NCI-H1417 treated with DMSO at 0.1 percent for 48 hours (cell line): ENCODE results near the gene PMIS2.
"Not testable (repeated sequence)": the region's sequence is repeated elsewhere in the genome, so short reads cannot be mapped to it uniquely, and the experiment has no call there.

Experiments used
- DNase-seq: peaks from one replicate; lab custom pipeline; 2025; lab: John Stamatoyannopoulos, UW

PMIS2 gene

GRCh38 chr19:35592226-35592625, 6.3 kb downstream of the PMIS2 start:
- no peak for DNase-seq

- not testable (repeated sequence) for DNase-seq
Measured at GRCh38 chr19:35595026-35595425, 9.1 kb downstream of the PMIS2 start.

GRCh38 chr19:35595928-35596327, 10.0 kb downstream of the PMIS2 start:
- no peak for DNase-seq

- no peak for DNase-seq
Measured at GRCh38 chr19:35596366-35596999, 10.5 kb downstream of the PMIS2 start.

GRCh38 chr19:35601971-35602370, 16.0 kb downstream of the PMIS2 start:
- no peak for DNase-seq

GRCh38 chr19:35604436-35604835, 18.5 kb downstream of the PMIS2 start:
- DNase-seq, result not testable (repeated sequence)

- not testable (repeated sequence) for DNase-seq
Measured at GRCh38 chr19:35607170-35607569, 21.2 kb downstream of the PMIS2 start.

- DNase-seq, result no peak
Measured at GRCh38 chr19:35607661-35608060, 21.7 kb downstream of the PMIS2 start.

- no peak for DNase-seq
Measured at GRCh38 chr19:35608251-35608650, 22.3 kb downstream of the PMIS2 start.

- DNase-seq, result no peak
Measured at GRCh38 chr19:35609851-35610353, 23.9 kb downstream of the PMIS2 start.

GRCh38 chr19:35612224-35612558, 26.2 kb downstream of the PMIS2 start:
- DNase-seq, result no peak

- DNase-seq, result peak; percentile 67
Measured at GRCh38 chr19:35612559-35613321, 26.8 kb downstream of the PMIS2 start, which contains the start of gene HAUS5. Gene HAUS5 (plus strand): TSS chr19:35612735. CDS start chr19:35612795, 60 bp downstream.

- no peak for DNase-seq
Measured at GRCh38 chr19:35613574-35613973, 27.6 kb downstream of the PMIS2 start.

GRCh38 chr19:35615036-35615435, 29.1 kb downstream of the PMIS2 start:
- DNase-seq, result no peak

- no peak for DNase-seq
Measured at GRCh38 chr19:35618857-35619256, 32.9 kb downstream of the PMIS2 start.

- no peak for DNase-seq
Measured at GRCh38 chr19:35619290-35619923, 33.4 kb downstream of the PMIS2 start.

GRCh38 chr19:35620001-35620400, 34.0 kb downstream of the PMIS2 start:
- DNase-seq, result no peak

- no peak for DNase-seq
Measured at GRCh38 chr19:35621708-35622107, 35.7 kb downstream of the PMIS2 start.

GRCh38 chr19:35622750-35623149, 36.8 kb downstream of the PMIS2 start:
- DNase-seq, result no peak

- DNase-seq, result no peak
Measured at GRCh38 chr19:35623327-35624010, 37.5 kb downstream of the PMIS2 start.

GRCh38 chr19:35628264-35628564, 42.2 kb downstream of the PMIS2 start:
- DNase-seq, result no peak

GRCh38 chr19:35628565-35629331, 42.8 kb downstream of the PMIS2 start, which contains the start of gene RBM42:
Gene RBM42 (plus strand): TSS chr19:35629036. CDS start chr19:35629154, 118 bp downstream.
- DNase-seq, result peak; percentile 75
